ENCODE results near the gene RNF126.
A peak's percentile ranks its signal among the peaks of the same experiment; 100 is the strongest.

RNF126 gene

DNA sequence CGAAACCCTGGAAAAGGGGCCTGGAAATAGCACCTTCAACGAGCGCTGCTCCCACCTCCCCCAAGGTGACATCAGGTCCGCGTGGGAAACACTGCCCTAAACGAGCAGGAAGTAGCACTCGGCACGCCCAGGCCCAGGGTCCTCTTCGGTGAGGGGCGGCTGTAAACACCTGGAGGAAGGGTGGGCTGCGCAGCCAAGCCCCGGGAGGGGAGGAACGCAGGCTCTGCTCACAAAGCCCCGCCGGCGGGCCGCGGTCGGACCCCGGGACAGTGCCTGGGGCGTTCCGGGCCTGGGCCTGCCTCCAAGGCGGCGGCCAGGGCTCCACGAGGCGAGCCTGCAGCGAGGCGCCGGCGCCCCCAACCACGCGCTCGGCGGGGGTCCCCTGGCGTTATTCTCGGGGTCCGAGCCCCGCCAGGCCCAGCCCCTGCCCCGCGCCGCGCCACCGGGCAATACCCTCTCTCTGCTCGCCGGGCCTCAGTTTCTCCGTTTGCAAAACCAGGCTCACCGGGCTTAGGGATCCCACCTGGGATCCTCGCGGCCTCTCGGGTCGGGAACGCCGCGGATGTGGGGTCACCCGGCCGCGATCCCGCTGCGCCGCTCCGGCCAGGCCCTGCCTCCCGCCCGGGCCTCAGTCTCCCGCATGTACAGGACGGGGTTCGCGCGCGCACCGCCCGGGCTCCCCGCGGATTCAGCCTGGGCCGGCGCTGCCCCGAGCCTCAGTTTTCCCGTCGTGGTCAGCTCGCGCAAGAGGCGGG is 630 bp downstream of the RNF126 start:
- peak in 1 of 2 experiments; percentile 33 for DNase-seq

DNA sequence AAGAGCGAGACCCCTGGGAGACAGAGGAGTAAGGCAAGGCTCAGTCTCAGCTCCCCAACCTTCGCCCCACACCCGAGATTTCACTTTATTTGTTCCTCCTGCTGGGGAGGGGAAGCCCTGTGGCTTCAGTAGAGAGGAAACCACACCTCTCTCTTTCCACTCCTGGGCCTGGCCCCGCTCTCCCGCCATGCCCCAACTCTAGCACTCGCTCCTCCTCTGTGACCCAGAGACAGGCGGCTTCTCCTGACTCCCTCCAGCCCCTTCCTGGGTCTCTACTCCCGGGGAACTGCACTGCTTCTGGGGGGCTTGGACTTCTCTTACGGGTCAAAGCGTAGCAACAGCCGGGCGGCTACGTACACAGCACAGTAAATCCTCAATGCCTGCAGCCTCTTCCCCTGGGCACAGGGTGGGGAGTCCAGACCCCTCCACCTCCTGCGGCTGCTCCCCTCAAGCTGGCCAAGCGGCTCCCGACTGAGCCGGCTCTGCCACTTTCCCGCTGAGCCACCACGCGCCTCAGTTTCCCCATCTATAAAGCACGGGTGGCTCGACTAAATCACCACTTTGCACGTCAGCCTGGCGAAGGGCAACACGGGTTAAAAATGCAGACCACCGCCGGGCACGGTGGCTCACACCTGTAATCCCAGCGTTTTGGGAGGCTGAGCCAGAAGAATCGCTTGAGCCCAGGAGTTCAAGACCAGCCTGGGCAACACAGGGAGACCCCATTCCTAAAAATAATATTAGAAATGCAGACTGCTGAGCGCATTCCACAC is 1.4 kb downstream of the RNF126 start:
- no peak for DNase-seq

DNA sequence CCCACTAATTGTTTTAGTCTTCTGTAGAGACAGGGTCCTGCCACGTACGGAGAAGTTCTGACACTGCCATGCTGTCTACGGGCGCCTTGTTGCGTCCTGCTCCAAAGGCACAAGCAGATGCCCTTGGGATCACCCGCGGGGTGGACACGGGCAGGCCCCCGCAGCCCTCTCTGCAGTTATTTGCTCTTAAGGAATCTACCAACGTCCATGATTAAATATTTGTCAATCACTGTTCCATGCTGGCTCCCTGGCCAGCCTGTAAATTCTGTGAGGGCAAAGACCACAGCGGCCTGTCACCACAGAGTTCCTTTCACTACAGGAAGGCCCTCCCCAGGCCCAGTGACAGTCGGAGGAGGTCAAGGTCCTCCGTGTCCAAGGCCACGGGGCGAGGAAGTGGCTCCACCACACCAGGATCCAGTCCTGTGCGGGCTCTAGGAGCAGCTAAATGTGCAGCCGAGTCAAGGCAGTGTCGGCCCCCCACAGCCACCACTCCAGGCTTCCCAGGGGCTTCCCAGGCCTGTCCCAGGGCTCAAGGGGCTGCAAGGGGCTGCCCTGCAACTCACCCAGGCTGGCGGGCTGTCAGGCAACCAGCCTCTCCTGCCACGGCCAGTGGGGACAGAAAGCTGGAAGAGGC is 2.1 kb downstream of the RNF126 start:
- no peak for DNase-seq

DNA sequence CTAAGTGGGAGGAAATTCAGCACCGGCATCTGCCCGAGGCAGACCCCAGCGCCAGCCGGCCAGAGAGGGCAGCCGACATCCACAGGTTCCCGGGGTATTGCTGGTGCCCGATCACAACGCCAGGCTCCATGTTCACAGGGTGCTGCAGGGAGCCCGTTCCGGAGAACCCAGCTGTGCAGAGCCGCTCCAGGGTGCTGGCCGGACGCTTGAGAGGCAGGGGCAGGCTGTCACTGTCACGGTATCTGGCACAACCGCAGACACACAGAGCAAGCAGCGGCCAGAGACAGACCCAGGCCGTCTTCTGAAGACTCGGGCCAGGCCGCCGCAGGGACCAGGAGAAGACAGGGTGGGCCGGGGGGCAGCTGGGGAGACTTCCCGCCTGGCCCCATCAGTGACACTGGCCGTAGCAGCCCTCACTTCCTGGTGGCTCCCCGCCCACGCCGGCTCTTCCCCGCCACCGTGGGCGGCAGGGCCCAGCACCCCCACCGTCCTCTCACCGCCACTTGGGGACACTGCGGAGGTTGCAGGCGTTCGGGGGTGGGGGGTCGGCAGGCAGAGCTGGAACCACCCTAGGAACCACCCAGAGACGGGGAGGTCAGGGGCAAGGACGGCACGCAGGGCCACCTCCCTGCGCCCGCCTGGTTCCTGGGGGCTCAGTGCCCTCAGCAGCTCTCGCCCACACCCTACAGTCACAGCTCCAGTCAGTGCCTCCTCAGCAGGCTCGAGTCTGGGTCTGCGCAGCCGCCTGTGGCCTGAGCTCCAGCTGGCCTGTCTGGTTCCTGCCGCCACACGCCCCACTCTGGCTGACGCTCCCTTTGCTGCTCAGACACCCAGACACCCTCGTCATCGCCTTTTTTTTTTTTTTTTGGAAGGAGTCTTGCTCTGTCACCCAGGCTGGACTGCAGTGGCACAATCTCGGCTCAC is 3.8 kb downstream of the RNF126 start:
- no peak for DNase-seq

DNA sequence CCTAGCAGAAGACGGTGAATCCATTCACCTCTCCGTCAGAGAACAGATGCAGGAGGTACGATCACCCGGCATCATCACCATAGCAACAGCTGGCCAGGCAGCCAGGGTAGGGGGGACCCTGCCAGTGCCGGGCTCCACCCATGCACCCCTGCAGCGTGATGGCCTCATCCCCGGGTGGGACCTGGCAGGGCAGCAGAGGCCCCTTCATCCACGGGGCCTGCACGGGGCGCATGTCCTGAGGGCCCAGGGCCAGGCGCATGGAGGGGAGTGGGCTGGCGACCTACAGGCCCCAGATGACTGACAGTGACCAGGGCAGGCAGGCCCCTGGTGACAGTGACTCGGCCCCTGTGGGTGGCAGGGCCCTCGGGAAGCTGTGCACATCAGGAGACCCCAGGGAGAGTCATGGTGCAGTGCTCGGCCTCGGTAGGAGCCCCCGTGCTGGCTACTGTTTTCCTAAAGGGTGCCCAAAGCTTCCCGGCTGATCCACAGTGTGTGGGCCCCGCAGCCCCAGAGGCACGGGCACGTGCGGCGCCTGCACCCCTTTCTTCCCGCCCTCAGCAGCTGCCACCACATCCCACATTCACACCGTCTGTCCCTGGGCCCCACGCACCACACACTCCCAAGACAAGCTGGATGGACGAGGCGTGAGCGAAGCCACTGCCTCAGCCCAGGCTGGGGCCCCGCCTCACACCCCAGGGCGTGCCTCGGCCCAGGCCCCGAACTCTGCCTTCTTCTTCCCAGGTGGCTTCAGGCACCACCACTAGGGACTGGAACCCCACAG is 4.8 kb downstream of the RNF126 start:
- no peak for DNase-seq

DNA sequence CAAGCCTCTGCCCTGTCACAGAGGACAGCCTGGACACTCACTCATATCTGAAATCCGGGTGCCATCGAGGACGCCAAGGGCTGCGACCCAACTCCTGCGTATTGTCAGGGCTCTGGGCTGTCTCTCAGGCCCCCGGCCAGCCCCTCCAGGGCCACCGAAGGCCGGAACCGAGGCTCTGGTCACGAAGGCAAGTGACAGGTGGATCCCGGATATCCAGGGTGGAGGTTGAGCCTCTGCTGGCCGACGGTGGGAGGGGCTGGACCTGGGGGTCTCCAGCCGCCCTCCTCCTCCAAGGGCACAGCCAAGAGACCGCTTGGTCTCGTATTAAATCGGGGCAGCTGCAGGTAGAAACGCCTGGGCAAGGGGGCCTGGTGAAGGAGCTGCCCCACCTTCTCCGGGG is 5.4 kb downstream of the RNF126 start:
- no peak for DNase-seq

DNA sequence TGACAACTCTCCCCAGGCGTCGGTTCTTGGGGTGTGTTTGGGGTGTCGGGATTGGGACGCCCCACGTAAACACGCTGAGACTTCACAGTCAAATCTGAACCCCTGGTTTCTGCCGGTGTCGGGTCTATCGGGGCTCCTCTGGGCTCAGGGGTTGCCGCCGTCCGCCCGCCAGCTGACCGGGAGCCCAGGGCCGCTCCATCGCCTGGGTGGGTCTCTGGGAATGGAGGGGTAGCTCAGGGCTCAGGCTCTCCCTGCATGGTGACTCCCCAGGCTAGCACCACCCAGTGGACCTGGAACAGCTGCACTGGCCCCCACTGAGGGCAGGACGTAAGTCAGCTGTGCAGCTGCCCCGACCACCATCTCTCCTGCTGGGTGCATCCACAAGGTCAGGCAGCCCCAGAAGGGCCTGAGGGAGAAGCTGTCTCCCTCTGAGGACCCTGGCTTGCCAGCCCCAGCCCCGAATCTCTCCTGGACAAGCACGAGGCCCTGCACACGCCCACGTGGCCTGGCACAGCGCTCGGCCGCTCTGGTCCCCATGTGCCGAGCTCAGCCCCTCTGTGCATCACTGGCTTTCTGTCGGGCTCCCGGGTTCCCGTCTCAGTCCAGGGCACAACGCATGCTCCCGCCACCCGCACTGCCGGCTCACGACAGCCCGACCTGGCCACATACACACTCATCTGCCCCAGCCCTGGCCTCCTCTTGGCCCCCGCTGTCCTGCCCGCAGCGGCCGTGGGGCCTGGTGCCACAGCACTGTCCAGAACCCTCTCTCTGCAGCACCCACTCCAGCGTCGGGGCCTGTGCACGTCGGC is 6.1 kb downstream of the RNF126 start:
- DNase-seq, result no peak

DNA sequence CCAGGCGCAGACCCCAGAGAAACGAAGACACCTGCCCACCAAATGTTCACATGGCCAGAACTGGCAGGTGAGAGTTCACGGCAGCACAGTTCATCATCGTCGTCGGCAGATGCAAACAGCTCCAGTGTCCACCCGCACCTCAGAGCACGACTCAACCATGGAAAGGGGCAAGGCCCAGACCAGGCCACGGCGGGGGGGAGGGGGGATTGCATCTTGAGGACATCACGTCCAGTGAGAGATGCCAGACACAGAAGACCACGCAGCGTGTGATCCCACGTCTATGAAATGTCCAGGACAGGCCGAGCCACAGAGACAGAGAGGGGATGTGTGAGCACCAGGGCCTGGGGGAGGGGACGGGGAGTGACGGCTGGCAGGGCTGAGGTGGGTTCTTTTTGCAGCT is 7.3 kb downstream of the RNF126 start:
- no peak for DNase-seq

DNA sequence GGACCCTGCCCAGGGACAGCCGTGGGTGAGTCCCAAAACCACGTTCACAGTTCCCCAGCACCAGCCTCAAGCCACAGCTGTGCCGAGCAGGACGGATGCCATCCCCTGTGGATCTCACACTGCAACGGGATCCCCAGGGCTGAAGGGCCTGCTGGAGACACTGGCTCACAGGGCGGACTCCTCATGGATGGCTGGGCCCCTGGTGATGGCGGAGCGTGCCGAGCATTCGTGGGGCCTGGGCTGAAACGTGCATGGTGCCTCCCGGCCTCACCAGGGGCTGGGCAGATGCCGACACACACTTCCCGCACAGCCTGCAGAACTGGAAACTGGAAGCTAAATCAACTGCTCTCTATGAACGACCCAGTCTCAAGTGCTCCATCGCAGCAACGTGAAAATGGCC is 9.6 kb downstream of the RNF126 start:
- DNase-seq, result no peak

DNA sequence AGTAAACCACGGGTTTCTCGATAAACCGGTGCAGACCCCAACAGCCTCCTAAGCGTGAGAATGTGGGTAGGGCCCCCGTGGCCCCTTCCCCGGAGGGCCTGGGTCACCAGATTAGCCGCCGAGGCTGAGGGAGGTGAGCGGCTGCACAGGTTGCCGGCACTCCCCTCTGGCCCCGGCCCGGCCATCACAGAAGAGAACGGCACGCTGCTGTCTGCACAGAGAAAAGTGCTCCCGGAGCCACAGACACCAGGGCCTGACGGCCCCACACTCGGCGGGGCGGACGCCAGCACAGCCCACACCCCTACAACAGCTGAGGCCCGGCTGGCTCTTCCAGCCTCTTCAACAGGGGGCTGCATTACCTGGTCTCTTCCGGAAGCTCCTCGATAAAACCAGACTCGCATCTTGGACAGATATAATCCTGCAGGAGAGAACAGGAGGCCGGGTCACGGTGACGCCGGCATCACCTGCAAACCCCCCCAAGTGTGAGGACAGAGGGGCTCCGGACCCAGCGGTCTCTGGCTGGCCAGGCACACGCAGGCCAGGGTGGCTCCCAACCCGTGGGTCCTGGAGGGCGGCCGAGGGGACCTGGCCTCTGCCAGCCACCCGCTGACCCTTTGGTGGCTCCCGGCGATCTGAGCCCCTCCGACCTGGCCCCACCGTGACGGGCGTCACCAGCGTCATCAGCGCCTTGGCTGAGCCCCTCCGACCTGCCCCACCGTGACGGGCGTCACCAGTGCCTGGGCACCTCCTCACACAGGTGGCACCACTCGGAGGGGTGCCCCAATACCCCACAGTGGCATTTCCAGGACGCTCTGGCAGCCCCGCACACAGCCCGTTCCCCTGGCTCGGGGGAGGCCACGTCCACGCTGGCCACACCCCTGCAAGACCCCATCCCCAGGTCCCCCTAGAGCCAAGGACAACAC is 10.3 kb downstream of the RNF126 start:
- no peak for DNase-seq

DNA sequence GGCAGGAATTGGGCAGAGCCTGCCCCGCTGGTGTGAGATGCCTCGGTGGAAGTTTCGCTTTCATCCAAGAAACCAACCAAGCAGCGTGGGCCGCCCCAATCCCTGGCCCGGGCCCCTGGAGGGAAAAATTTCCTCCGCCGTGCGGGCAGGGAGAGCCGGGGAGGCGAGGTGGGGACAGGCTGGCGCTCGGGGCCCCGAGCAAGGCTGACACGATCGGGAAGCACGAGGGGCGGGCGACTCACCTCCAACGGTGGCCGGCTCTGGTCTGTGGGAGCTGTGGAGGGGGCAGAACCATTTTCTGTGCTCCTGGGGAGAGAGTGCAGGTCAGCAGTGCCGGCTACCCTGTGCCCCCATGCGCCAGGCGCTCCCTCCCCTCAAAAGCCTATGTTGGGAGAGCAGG is 11.0 kb downstream of the RNF126 start:
- DNase-seq, result no peak

DNA sequence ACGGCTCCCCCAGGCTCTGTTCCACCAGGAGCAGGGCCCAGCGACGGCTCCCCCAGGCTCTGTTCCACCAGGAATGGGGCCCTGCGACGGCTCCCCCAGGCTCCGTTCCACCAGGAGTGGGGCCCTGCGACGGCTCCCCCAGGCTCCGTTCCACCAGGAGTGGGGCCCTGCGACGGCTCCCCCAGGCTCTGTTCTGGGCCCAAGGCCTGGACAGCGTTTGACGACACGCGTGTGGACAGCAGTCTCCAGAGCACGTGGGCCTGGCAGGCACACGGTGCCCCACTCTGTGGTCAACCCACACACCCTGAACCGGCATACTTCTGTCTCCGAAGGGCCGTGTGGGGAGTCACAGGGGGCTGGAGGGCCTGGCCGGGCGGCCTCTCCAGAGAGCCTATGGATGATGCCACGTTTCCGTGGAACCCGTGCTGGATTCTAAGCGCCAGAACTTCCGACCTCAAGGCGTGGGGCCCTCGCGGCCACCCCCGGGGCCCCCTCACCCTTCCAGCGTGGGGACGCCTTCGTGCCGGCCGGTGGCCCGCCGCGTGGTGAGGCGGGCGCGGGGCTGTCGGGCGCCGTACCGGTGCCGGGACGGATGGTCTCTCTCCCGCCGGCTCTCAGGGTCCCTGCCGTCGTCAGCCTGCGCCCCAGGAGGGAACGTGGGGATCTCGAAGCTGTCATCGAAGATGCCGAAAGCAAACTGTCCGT is 11.7 kb downstream of the RNF126 start:
- no peak for DNase-seq

DNA sequence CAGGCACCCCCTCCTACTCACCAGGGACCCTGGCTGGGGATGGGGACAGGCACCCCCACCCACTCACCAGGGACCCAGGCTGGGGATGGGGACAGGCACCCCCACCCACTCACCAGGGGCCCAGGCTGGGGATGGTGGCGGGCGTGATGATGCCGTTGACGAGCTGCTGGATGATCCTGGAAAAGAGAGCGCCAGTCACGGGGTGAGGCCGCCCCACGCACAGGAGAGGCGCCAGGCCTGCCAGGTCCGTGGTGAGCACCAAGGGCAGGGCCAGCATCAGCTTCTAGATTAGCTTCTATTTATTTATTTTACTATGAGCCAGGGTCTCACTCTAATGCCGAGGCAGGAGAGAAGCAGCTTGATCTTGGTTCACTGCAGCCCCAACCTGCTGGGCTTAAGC is 12.9 kb downstream of the RNF126 start:
- DNase-seq, result no peak

DNA sequence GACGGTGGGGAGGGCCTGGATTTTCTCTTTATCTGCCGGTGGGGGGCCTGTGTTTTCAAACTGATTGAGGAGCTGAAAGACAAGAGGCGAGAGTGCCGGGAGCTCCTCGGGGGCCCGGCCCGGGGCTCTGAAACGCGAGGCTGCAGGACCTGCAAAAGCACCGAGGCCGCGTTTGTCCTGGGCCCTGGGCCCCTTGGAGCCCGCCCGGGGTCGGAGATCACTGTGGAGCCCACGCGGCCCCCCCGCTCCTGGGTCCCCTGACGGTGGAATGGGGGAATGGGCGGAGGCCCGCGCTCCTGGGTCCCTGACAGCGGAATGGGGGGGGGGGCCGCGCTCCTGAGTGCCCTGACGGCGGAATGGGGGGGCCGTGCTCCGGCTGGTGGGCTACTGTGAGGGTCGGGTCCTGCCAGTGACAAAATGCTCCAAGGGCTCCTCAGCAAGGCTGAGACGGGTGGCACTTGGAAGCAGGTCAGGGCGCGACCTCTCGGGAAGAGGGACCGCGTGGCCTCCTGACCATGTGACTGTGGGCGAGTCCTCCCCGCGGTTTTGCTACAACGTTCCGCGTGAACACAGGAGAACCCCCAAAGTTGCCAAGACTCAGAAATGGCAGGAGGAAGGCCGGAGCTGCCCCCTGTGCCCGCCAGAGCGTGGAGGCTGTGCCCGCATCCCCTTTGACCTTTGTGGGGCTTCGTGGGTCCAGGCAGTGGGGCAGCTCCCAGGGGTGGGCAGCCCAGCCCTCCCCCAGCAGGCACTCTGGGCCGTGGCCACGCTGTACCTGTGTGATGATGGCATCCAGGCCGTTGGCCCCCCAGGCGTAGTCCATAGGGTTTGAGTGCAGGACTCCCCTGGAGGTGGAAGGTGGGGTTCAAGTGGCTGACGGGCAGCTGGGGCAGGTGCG is 13.9 kb downstream of the RNF126 start:
- no peak for DNase-seq

DNA sequence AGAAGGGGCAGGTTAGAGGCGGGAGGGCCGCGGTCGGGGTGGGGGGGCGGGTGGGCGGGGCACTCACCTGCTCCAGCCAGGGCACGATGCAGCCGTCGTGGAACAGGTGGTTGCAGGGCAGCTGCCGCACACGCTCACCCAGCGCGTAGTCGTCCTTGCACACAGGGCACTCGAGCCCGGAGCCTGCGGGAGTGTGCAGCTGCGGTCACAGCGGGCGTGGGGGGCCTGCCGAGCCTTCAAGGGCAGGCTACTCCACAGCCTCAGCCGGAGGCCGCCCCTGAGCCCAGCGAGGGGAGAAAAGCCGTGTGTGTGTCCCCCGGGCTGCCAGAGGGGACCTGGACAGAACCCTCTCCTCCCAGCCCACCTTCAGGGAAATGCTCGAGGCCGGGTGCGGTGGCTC is 14.7 kb downstream of the RNF126 start:
- no peak for DNase-seq

DNA sequence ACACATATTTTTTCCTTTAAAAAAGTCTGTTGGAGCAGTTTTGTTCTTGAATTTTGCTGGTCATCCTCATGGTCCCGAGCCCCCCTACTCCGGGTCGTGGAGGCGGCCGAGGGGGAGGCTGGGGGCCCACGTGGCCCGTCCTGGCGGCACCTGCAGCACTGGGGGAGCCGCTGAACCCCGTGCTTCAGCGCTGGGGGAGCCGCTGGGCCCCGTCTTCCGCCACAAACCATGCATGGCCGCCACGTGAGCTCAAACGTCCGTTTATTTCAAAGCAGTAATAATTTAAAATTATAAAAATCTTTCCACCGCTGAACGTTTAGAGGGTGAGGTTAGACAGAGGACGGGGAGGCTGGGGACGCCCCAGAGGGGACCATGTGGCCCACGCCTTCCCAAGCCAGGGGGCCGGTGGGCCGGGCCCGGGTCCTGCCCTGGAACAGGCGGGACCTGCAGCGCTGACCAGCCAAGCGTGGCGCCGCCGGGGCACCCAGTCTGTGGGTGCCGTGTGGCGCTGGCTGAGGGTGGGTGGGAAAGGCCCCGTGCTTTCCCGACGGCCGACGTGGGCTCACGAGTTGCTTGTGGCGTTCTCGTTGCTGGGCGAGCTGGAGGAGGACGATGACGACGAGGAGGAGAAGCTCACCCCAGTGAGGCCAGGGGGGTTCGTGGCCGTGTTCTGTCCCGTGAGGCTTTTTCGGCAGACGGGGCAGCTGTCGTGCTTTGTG is 15.3 kb downstream of the RNF126 start:
- DNase-seq, result no peak

DNA sequence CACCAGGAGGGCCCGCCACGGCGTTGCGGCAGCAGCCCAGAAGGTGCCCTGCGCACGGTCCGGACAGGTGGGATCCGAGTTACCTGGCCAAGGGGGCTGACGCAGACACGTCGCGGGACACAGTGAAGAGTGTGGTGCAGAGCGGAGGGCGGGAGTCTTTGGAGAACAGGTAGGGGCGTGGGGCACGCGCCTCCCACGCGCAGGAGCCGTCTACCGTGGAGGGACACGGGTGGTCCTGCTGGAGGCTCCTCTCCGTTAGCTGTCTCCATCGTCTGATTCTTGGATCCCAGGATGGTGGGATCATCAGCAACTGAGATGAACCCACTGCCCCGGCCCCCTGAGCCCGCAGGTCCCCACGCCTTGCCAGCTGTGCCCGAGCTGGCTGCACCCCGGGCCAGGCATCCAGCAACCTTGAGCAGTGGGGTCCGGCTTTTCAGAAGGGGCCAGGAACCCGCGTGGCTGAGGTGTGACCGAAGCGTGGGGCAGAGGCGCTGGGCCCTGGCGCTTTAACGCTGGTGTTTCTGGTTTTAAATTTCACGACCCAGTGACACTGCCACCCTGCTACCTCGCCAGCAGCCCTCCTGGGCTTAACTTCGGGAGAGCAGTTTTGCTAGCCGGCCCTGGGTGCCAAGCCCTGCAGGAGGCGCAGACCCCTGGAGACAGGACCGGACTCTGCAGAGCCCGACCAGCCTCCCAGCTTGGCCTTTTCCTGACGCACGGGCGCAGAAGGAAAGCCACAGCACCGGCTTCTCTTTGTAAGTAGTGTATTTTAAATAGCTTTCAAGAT is 16.0 kb downstream of the RNF126 start:
- DNase-seq, result no peak
